GM18517 (cell line): ENCODE results near the gene RNU1-4.
A peak's percentile ranks its signal among the peaks of the same experiment; 100 is the strongest.
"Not testable (repeated sequence)": the region's sequence is repeated elsewhere in the genome, so short reads cannot be mapped to it uniquely, and the experiment has no call there.

Source experiments
- ATAC-seq: cut with Tn5 transposase; IDR thresholded peaks from one replicate; pipeline ENCODE4 v1.9.1; 2021; ENCODE audit warnings: mild to moderate bottlenecking, moderate library complexity; ENCODE audit not compliant: unreplicated experiment

Gene RNU1-4

DNA sequence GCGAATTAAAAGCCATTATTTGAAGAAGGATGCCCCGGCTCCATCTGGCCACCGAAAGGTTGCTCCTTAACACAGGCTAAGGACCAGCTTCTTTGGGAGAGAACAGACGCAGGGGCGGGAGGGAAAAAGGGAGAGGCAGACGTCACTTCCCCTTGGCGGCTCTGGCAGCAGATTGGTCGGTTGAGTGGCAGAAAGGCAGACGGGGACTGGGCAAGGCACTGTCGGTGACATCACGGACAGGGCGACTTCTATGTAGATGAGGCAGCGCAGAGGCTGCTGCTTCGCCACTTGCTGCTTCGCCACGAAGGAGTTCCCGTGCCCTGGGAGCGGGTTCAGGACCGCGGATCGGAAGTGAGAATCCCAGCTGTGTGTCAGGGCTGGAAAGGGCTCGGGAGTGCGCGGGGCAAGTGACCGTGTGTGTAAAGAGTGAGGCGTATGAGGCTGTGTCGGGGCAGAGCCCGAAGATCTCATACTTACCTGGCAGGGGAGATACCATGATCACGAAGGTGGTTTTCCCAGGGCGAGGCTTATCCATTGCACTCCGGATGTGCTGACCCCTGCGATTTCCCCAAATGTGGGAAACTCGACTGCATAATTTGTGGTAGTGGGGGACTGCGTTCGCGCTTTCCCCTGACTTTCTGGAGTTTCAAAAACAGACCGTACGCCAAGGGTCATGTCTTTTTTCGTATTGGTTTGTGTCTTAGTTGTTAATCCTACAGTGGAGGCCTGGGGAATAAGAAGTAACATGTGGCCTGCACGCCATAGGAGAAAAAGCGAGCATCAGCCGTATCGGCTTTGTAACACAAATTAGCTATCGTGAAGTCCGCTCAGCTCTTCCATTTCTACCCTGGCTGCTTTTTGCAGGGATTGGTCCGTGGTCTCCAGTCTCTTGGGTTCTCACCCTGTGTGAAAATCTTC, at the start of gene RNU1-4:
RNU1-4 (plus strand) TSS at position 470 of the 918 bp plus-strand sequence.
- peak; percentile 94 for ATAC-seq

GRCh38 chr1:16690971-16691682, 49.2 kb upstream of the RNU1-4 start:
- not testable (repeated sequence) for ATAC-seq

GRCh38 chr1:16692283-16692682, 48.0 kb upstream of the RNU1-4 start:
- ATAC-seq: not testable (repeated sequence)

GRCh38 chr1:16692717-16693448, 47.4 kb upstream of the RNU1-4 start:
- not testable (repeated sequence) for ATAC-seq

- ATAC-seq: not testable (repeated sequence)
Observed at GRCh38 chr1:16693449-16694307, 46.6 kb upstream of the RNU1-4 start.

DNA sequence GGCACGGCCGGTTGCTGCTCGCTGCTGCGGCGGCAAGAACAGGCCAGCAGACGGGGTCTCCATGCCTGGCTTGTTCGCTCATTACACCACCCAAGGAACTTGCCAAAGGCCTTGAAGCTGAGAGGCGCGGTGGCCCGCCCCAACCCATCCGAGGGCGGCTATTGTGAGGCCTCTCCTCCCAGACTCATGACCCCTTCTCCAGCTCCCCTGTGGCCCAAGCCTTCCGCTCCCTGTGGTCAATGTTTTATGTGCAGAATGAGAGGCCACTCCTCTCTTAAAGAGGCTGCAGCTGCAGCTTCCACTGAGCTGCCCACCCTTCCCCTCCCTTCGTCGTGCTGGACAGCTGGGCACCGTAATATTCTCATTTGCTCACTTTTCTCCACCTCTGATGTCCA, 46.0 kb upstream of the RNU1-4 start:
- ATAC-seq: not testable (repeated sequence)

GRCh38 chr1:16696507-16697150, 43.7 kb upstream of the RNU1-4 start:
- ATAC-seq: not testable (repeated sequence)

- ATAC-seq: not testable (repeated sequence)
Observed at GRCh38 chr1:16697152-16697551, 43.2 kb upstream of the RNU1-4 start.

GRCh38 chr1:16699440-16699839, 40.9 kb upstream of the RNU1-4 start:
- not testable (repeated sequence) for ATAC-seq

- not testable (repeated sequence) for ATAC-seq
Observed at GRCh38 chr1:16700138-16700895, 40.0 kb upstream of the RNU1-4 start.

GRCh38 chr1:16701189-16701588, 39.1 kb upstream of the RNU1-4 start:
- ATAC-seq: not testable (repeated sequence)

- not testable (repeated sequence) for ATAC-seq
Observed at GRCh38 chr1:16702280-16702679, 38.0 kb upstream of the RNU1-4 start.

GRCh38 chr1:16703141-16703540, 37.2 kb upstream of the RNU1-4 start:
- ATAC-seq: not testable (repeated sequence)

DNA sequence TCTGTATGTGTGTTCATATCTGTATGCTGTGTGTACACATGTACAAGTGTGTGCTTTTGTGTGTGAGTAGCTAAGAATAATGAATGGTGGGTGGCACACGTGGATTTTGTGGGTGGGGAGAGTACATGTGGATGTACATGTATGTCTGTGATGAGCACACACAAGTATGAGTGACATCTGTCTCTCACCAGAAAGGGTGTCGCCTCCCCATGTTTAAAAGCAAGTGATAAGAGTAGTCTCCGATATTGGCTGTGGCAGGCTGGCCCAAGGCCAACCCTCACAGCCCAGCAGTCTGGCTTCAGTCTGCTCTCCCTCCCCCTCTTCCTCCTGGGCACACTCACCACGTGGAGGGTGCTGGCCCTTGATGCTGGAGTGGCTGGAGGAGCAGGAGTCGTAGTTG, 36.7 kb upstream of the RNU1-4 start:
- not testable (repeated sequence) for ATAC-seq

DNA sequence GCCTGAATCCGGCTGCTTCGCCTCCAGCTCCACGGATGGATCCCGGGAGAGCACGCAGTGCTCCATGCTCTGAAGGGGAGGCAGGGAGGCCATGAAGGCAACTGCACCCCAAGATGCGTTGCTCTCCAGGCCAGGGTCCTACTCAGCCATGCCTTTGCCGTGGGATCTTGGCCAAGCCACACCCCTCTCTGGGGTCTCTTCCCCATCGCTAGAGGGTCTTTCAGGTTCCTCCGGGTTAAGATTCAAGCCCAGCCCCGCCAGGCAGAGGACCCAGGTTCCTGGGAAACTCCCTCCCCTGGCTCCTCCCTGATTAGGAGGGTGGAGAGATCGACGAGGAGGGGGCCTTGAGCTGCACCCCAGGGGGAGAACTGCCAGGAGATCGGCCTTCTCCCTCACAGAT, 36.2 kb upstream of the RNU1-4 start:
- not testable (repeated sequence) for ATAC-seq

DNA sequence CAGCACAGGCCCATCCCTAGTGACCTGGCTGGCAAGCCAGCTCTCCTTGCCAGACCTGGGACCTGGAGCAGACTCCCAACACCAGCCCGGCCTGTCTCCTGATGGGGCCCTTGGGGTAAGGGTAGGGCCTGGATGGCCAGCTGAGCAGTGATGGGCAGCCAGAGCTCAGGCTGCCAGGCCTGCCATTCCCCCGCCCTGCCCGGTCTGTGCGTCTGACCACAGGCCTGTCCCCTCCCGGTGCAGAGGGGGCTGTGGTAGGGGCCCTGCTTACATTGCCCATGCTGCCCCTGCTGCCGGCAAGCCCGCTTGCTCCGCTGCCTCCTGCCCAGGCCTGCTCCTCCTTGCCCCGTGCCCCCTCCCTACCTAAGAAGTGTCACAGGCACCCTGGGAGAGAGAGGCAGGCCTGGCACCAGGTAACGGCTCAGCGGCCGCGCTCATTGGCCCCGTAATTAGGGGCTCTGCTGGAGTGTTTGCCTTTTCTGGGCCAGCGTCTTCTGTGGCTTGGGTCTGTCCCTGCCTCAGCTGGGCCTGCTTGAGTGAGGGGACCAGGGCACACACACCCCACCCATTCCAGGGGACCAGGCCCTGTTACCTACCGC, 35.7 kb upstream of the RNU1-4 start:
- not testable (repeated sequence) for ATAC-seq

GRCh38 chr1:16706302-16706701, 34.0 kb upstream of the RNU1-4 start:
- not testable (repeated sequence) for ATAC-seq
